ENCODE results near the gene ATN1. TPM values are rescaled to one million over a fixed set of nuclear protein-coding genes. Genes with fewer than 3 reads are reported as not detected.
A peak's percentile ranks its signal among the peaks of the same experiment; 100 is the strongest.

Gene ATN1
- total and polyA plus RNA-seq, 2 of the 4 experiments (the other 2 are of a cell fraction) = 3.4 to 58.7 TPM

GRCh38 chr12:6960593-6961277, 33.0 kb downstream of the ATN1 start:
- in situ Hi-C loops (cut with MboI; ENCODE audit: low sequenced_read_pairs) (loop anchor here (5.0 kb wide), 1 partner anchor 93 kb away; the partner anchor contains the start of gene TPI1), dilution Hi-C loops (cut with HindIII; ENCODE audit: low sequenced_read_pairs, unreplicated experiment) (no loop called here), intact Hi-C loops (cut with micrococcal nuclease) (no loop called here)
- TF ChIP-seq MAFK (IDR thresholded peaks at IDR 0.05; ENCODE audit: low read depth, low read length) (no peak), CTCF (conservative IDR thresholded peaks at IDR 0.05; ENCODE audit: low read depth, low read length) (peak; percentile 40), RAD21 (IDR thresholded peaks at IDR 0.05; ENCODE audit: low read length) (peak; percentile 49)
- CTCF ChIA-PET = interaction anchor here (1.2 kb wide), 2 partner anchors 9 to 148 kb away, joined by 3 to 4 read pairs; partner anchors contain the start of gene C1RL
- Histone ChIP-seq H3K18ac (ENCODE audit: low read depth, low read length) (no peak overlapping the region), H3K79me1 (ENCODE audit: low read depth in 1 of 2, low read length in 2 of 2) (no peaks in the 10 kb centered on the region), H4K20me1 (ENCODE audit: insufficient read depth, low read length) (no peaks in the 10 kb centered on the region), H3K4me2 (ENCODE audit: low read depth, low read length) (no peak overlapping the region), H2BK20ac (ENCODE audit: low read depth, low read length) (no peak overlapping the region), H3K14ac (replicated peaks; ENCODE audit: low read depth, low read length) (no peak overlapping the region), H2BK5ac (ENCODE audit: low read depth, low read length, poor library complexity, severe bottlenecking) (no peak overlapping the region), H2AK5ac (ENCODE audit: low read depth, low read length) (no peak overlapping the region), H4K5ac (ENCODE audit: low read depth, low read length) (no peak overlapping the region), H3K4me3 (ENCODE audit: insufficient read depth, low read depth, low read length) (no peak overlapping the region), H4K91ac (ENCODE audit: insufficient read depth, low read depth, low read length) (no peak overlapping the region), H3K36me3 (ENCODE audit: control insufficient read depth, insufficient read depth, low read length) (peaks cover 11% of the 10 kb centered on the region), H3K9ac (ENCODE audit: low read depth, low read length) (no peak overlapping the region), H2BK15ac (ENCODE audit: low read depth, low read length) (no peak overlapping the region), H3K23ac (ENCODE audit: low read depth, low read length) (no peak overlapping the region), H2AK9ac (replicated peaks; ENCODE audit: low read depth, low read length, poor library complexity) (peak overlapping the region; percentile 53), H4K8ac (ENCODE audit: low read depth in 2 of 2, low read length in 2 of 2) (no peak overlapping the region; a peak in 1 of 4 replicates), H3K4me1 (ENCODE audit: control insufficient read depth, insufficient read depth, low read length) (peaks cover 5% of the 10 kb centered on the region; the same call in 1 of the 2 replicates), H3K56ac (ENCODE audit: extremely low read depth, insufficient read depth, low read length) (no peak overlapping the region), H3K4ac (ENCODE audit: low read depth, low read length) (no peak overlapping the region), H3K9me3 (ENCODE audit: control insufficient read depth, insufficient read depth, low read length) (no peaks in the 10 kb centered on the region), H2AFZ (replicated peaks; ENCODE audit: low read length, poor library complexity) (peak overlapping the region; percentile 88), H3K27ac (ENCODE audit: insufficient read depth, low read length) (no peak overlapping the region), H2BK120ac (ENCODE audit: low read depth, low read length) (no peak overlapping the region), H3K9me1 (ENCODE audit: insufficient read depth, low read length) (no peaks in the 10 kb centered on the region), H3K27me3 (ENCODE audit: control insufficient read depth, insufficient read depth, low read length) (no peaks in the 10 kb centered on the region)
- BruUV-seq (replicated peaks) = no TSS peak
- DNase-seq (peak; percentile 38), ATAC-seq (ENCODE audit: low read depth) (peak; percentile 34)
- WGBS, 2 experiments (ENCODE audit: extremely low coverage in 2 of 2, insufficient read length in 1 of 2) = 92% methylated on average over 2 of the region's 13 CpGs; no CpG with 5 or more reads in 1 of the 2 experiments
- POLR2A ChIA-PET (ENCODE audit: unreplicated experiment) = no interaction called here

Measured in IMR-90 (cell line).